NCI-H510A treated with DMSO at 0.1 percent for 48 hours (cell line): ENCODE measurements around the gene ARL5A.
"Not testable (repeated sequence)": the region's sequence is repeated elsewhere in the genome, so short reads cannot be mapped to it uniquely, and the experiment has no call there.

Experiments used
- DNase-seq: peaks from one replicate; lab custom pipeline; 2025; lab: John Stamatoyannopoulos, UW

The ARL5A gene

GRCh38 chr2:151828143-151828889 lies at the start of gene ARL5A:
Gene ARL5A, minus strand, starts transcription at chr2:151828421. Its CDS starts 245 bp downstream, at chr2:151828176.
- DNase-seq = peak; percentile 79

GRCh38 chr2:151875631-151876030 lies 47.4 kb upstream of the ARL5A start:
- DNase-seq = not testable (repeated sequence)

- no peak for DNase-seq
These were observed 44.2 kb upstream of the ARL5A start for GRCh38 chr2:151872463-151872862.

- no peak for DNase-seq
These were observed 41.1 kb upstream of the ARL5A start for GRCh38 chr2:151869291-151869690.

- DNase-seq = peak; percentile 54
These were observed 34.5 kb upstream of the ARL5A start for GRCh38 chr2:151862700-151863099.

- DNase-seq = no peak
These were observed 33.0 kb upstream of the ARL5A start for GRCh38 chr2:151861174-151861573.

- peak; percentile 25 for DNase-seq
These were observed 32.5 kb upstream of the ARL5A start for GRCh38 chr2:151860613-151861146.

- no peak for DNase-seq
These were observed 32.0 kb upstream of the ARL5A start for GRCh38 chr2:151860210-151860609.

- DNase-seq = peak; percentile 35
These were observed 29.4 kb upstream of the ARL5A start for GRCh38 chr2:151857650-151858049.

GRCh38 chr2:151855111-151855510 lies 26.9 kb upstream of the ARL5A start:
- no peak for DNase-seq

GRCh38 chr2:151853070-151853758 lies 25.0 kb upstream of the ARL5A start:
- peak; percentile 56 for DNase-seq

- DNase-seq = no peak
These were observed 24.2 kb upstream of the ARL5A start for GRCh38 chr2:151852260-151853069.

- DNase-seq = no peak
These were observed 23.5 kb upstream of the ARL5A start for GRCh38 chr2:151851761-151852160.

GRCh38 chr2:151849413-151850010 lies 21.3 kb upstream of the ARL5A start:
- DNase-seq = peak; percentile 41

GRCh38 chr2:151845884-151846283 lies 17.7 kb upstream of the ARL5A start:
- no peak for DNase-seq

- no peak for DNase-seq
These were observed 17.3 kb upstream of the ARL5A start for GRCh38 chr2:151845481-151845880.

GRCh38 chr2:151844211-151844896 lies 16.1 kb upstream of the ARL5A start:
- no peak for DNase-seq

GRCh38 chr2:151843691-151844061 lies 15.5 kb upstream of the ARL5A start:
- DNase-seq = no peak

GRCh38 chr2:151842830-151843690 lies 14.8 kb upstream of the ARL5A start:
- DNase-seq = no peak

GRCh38 chr2:151841047-151841424 lies 12.8 kb upstream of the ARL5A start:
- DNase-seq = no peak
